ENCODE measurements around the gene MAP2K7.

- no peak for TF ChIP-seq MAX (IDR thresholded peaks at IDR 0.05)
- TF ChIP-seq YY1 (IDR thresholded peaks at IDR 0.05; ENCODE audit: low read depth) = no peak
- no peak for TF ChIP-seq EP300 (IDR thresholded peaks at IDR 0.05; ENCODE audit: borderline replicate concordance)
- no peak for TF ChIP-seq CEBPB (IDR thresholded peaks at IDR 0.05)
- no peak for TF ChIP-seq CREB1 (IDR thresholded peaks at IDR 0.05; ENCODE audit: low read depth)
Measured at GRCh38 chr19:7867092-7867844, 36.4 kb upstream of the MAP2K7 start.

Data from Ishikawa (cell line).